ENCODE results near the gene SERPINB3. TPM values are rescaled to one million over a fixed set of nuclear protein-coding genes. Genes with fewer than 3 reads are reported as not detected.

SERPINB3 gene
- total and polyA plus RNA-seq, 2 of the 13 experiments (the other 11 are each of a cell fraction or from before 2014, with no cell fraction given): not detected

DNA sequence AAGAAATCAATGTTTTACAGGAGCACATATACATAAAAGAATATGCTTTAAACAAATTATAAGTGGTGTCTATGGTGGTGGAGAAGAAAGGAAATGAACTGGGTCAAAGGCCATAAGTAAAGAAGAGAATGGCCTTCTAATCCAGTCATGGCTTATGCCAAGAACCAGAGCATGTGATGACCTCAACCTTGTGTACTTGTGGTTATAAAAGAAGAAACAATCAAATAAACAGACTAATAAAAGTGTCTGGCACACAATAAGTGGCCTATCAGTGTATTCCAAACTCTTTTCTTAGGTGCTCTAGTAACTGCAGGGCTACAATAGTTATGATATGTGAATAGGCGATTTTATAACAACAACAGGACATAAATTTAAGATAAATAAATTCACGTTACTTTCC lies 43.7 kb upstream of the SERPINB3 start (continued):
- TF ChIP-seq KDM2A (CRISPR knock-in tag; IDR thresholded peaks at IDR 0.05; ENCODE audit: borderline replicate concordance, low read depth) (no peak), RXRB (CRISPR knock-in tag; IDR thresholded peaks at IDR 0.05; ENCODE audit: borderline replicate concordance) (no peak), ZFP1 (CRISPR knock-in tag; IDR thresholded peaks at IDR 0.05) (no peak), KLF16 (CRISPR knock-in tag; IDR thresholded peaks at IDR 0.05) (no peak), RELA (CRISPR knock-in tag; IDR thresholded peaks at IDR 0.05) (no peak), EP300 (IDR thresholded peaks at IDR 0.05; ENCODE audit: low read depth in 2 of 2, low read length in 2 of 2) (no peak), EP300 (CRISPR knock-in tag; IDR thresholded peaks at IDR 0.05; ENCODE audit: borderline replicate concordance) (no peak)
- TF ChIP-seq, protein P1, sequence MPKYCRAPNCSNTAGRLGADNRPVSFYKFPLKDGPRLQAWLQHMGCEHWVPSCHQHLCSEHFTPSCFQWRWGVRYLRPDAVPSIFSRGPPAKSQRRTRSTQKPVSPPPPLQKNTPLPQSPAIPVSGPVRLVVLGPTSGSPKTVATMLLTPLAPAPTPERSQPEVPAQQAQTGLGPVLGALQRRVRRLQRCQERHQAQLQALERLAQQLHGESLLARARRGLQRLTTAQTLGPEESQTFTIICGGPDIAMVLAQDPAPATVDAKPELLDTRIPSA (CRISPR knock-in tag; IDR thresholded peaks at IDR 0.05; ENCODE audit: borderline replicate concordance): no peak

DNA sequence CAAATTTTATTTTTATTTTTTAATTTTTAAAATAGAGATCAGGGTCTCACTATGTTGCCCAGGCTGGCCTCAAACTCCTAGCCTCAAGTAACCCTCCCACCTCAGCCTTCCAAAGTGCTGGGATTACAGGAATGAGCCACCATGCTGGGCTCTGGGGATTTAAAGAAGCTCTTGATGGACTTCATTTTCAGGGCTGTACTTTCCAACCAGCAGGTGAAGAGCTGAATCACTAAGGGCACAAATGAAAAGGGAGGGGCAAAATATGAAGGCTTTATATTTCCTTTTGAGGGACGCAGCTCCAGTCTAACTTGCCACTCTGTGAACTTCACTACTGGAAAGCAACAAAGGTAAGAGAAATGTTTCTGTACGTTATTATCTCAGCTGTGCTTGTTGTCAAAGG lies 41.0 kb upstream of the SERPINB3 start, which contains the start of gene SERPINB11:
Gene SERPINB11 (plus strand): TSS at position 301 of the 400 bp plus-strand sequence. CDS start 7,234 bp downstream, outside the sequence.
- H2AFZ ChIP-seq (ENCODE audit: low read length): no peak within 1 kb of the TSS
- no peaks in the 10 kb centered on the region for H3K36me3 ChIP-seq (replicated peaks in 1 of 2; ENCODE audit: control insufficient read depth in 1 of 2, insufficient read depth in 2 of 2, low read length in 2 of 2)
- POLR2A ChIA-PET: no interaction called here
- H3K27ac ChIP-seq (ENCODE audit: extremely low read length, insufficient read depth, low read length): no peak within 1 kb of the TSS
- FAIRE-seq: no peak
- no peaks in the 10 kb centered on the region for H4K20me1 ChIP-seq (ENCODE audit: insufficient read depth, low read length)
- WGBS (ENCODE audit: low lambda C conversion rate): 15% methylated on average over 2 of the region's 2 CpGs
- no peak within 1 kb of the TSS for H3K9ac ChIP-seq (ENCODE audit: insufficient read depth, low read depth, low read length)
- H3K4me2 ChIP-seq (ENCODE audit: low read depth, low read length): no peak within 1 kb of the TSS
- no peaks in the 10 kb centered on the region for H3K27me3 ChIP-seq (ENCODE audit: control insufficient read depth in 1 of 2, insufficient read depth in 2 of 2, low read length in 2 of 2)
- DNase-seq (ENCODE audit: low spot score): no peak
- intact Hi-C loops (cut with micrococcal nuclease; ENCODE audit: unreplicated experiment) (no loop called here), in situ Hi-C loops (cut with HindIII; ENCODE audit: extremely low pct_ligation_motif_present, low pct_unique_long_range_greater_than_20kb) (no loop called here)
- ATAC-seq: no peak
- no peak within 1 kb of the TSS for H3K4me3 ChIP-seq (replicated peaks in 1 of 3; ENCODE audit: insufficient read depth in 1 of 3, low read depth in 2 of 3, low read length in 3 of 3)
- no peak for TF ChIP-seq TEAD2 (CRISPR knock-in tag; IDR thresholded peaks at IDR 0.05)
- TF ChIP-seq ZNF24 (IDR thresholded peaks at IDR 0.05): no peak
- TF ChIP-seq, protein P2, sequence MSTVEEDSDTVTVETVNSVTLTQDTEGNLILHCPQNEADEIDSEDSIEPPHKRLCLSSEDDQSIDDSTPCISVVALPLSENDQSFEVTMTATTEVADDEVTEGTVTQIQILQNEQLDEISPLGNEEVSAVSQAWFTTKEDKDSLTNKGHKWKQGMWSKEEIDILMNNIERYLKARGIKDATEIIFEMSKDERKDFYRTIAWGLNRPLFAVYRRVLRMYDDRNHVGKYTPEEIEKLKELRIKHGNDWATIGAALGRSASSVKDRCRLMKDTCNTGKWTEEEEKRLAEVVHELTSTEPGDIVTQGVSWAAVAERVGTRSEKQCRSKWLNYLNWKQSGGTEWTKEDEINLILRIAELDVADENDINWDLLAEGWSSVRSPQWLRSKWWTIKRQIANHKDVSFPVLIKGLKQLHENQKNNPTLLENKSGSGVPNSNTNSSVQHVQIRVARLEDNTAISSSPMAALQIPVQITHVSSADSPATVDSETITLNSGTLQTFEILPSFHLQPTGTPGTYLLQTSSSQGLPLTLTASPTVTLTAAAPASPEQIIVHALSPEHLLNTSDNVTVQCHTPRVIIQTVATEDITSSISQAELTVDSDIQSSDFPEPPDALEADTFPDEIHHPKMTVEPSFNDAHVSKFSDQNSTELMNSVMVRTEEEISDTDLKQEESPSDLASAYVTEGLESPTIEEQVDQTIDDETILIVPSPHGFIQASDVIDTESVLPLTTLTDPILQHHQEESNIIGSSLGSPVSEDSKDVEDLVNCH (CRISPR knock-in tag; IDR thresholded peaks at IDR 0.05): no peak
- no peak for TF ChIP-seq ZBTB3 (CRISPR knock-in tag; IDR thresholded peaks at IDR 0.05; ENCODE audit: borderline replicate concordance, low read depth)
- TF ChIP-seq, protein P3, sequence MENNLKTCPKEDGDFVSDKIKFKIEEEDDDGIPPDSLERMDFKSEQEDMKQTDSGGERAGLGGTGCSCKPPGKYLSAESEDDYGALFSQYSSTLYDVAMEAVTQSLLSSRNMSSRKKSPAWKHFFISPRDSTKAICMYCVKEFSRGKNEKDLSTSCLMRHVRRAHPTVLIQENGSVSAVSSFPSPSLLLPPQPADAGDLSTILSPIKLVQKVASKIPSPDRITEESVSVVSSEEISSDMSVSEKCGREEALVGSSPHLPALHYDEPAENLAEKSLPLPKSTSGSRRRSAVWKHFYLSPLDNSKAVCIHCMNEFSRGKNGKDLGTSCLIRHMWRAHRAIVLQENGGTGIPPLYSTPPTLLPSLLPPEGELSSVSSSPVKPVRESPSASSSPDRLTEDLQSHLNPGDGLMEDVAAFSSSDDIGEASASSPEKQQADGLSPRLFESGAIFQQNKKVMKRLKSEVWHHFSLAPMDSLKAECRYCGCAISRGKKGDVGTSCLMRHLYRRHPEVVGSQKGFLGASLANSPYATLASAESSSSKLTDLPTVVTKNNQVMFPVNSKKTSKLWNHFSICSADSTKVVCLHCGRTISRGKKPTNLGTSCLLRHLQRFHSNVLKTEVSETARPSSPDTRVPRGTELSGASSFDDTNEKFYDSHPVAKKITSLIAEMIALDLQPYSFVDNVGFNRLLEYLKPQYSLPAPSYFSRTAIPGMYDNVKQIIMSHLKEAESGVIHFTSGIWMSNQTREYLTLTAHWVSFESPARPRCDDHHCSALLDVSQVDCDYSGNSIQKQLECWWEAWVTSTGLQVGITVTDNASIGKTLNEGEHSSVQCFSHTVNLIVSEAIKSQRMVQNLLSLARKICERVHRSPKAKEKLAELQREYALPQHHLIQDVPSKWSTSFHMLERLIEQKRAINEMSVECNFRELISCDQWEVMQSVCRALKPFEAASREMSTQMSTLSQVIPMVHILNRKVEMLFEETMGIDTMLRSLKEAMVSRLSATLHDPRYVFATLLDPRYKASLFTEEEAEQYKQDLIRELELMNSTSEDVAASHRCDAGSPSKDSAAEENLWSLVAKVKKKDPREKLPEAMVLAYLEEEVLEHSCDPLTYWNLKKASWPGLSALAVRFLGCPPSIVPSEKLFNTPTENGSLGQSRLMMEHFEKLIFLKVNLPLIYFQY (CRISPR knock-in tag; IDR thresholded peaks at IDR 0.05; ENCODE audit: borderline replicate concordance): no peak
- no peak for TF ChIP-seq FOXA3 (CRISPR knock-in tag; IDR thresholded peaks at IDR 0.05)
- TF ChIP-seq EP300 (IDR thresholded peaks at IDR 0.05; ENCODE audit: low read depth in 2 of 2, low read length in 2 of 2): no peak
- no peak for TF ChIP-seq EP300 (CRISPR knock-in tag; IDR thresholded peaks at IDR 0.05; ENCODE audit: borderline replicate concordance)
- no peak for TF ChIP-seq KLF16 (CRISPR knock-in tag; IDR thresholded peaks at IDR 0.05)
- TF ChIP-seq SMYD3 (CRISPR knock-in tag; IDR thresholded peaks at IDR 0.05): no peak
- no peaks in the 10 kb centered on the region for H3K79me2 ChIP-seq (ENCODE audit: insufficient read depth, low read length)
- no TSS peak for BruUV-seq (replicated peaks)
- no peaks in the 10 kb centered on the region for H3K9me3 ChIP-seq (ENCODE audit: low read length)
- CTCF ChIA-PET (ENCODE audit: low intra/inter-chr PET ratio, low total read pairs): no interaction called here
- no peaks in the 10 kb centered on the region for H3K4me1 ChIP-seq (ENCODE audit: insufficient read depth, low read length)
